Epithelial cell of umbilical artery (primary cell): Measurements from ENCODE around the gene FCAR. TPM values are rescaled to one million over a fixed set of nuclear protein-coding genes. Genes with fewer than 3 reads are reported as not detected.

ENCODE experiments used
- total RNA-seq: library from RNA; depleted of rRNA; stranded (reverse); fragments of >200 nt; gene quantifications from 2 replicates; pipeline ENCODE4 v1.2.3, GENCODE V29; 2014

Gene FCAR
- total RNA-seq = not detected in 2 replicates

DNA sequence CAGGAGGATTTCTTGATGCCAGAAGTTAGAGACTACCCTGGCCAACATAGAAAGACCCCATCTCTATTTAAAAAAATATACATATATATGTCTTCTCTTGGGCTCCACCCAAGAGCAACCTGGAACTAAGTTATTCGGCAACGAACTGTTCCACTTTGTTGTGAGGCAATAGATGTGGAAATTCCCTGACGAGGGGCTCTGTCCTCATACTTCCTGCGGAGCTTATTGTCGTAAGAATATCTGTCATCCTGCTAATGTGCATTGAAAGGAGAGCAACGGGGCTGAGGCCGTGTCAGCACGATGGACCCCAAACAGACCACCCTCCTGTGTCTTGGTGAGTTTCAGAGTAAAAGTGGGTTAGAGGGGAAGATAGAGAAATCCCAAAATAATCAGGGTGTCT lies at the start of gene FCAR:
Gene FCAR (plus strand): TSS at position 246 of the 400 bp plus-strand sequence. CDS start 55 bp downstream, at position 301.

DNA sequence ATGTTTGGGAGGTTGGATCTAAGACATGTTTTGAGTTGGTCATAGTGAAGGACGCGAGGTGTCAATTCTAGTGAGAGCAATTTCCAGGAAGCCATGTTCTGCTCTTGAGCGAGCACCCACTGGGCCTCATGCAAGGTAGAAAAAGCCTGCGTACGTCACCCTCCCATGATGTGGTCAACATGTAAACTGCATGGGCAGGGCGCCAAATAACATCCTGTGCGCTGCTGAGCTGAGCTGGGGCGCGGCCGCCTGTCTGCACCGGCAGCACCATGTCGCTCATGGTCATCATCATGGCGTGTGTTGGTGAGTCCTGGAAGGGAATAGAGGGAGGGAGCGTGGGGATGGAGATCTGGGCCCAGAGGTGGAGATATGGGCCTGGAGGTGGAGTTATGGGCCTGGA lies 41.5 kb upstream of the FCAR start, which contains the start of gene KIR2DS4:
Gene KIR2DS4 (plus strand): TSS at position 181 of the 400 bp plus-strand sequence.

DNA sequence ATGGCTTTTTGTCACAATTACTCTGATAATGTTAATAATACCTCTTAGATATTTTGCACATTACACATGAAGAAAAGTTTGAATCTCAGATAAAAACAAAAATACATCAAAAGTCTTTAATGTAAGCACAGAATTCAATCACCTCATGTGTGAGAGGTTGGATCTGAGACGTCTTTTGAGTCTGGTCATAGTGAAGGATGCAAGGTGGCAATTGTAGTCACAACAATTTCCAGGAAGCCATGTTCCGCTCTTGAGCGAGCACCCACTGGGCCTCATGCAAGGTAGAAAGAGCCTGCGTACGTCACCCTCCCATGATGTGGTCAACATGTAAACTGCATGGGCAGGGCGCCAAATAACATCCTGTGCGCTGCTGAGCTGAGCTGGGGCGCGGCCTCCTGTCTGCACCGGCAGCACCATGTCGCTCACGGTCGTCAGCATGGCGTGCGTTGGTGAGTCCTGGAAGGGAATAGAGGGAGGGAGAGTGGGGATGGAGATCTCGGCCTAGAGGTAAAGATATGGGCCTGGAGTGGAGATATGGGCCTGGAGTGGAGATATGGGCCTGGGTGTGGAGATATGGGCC lies 23.9 kb upstream of the FCAR start, which contains the start of gene KIR3DL2:
Gene KIR3DL2 (plus strand): TSS at position 383 of the 580 bp plus-strand sequence. CDS start 33 bp downstream, at position 416.

DNA sequence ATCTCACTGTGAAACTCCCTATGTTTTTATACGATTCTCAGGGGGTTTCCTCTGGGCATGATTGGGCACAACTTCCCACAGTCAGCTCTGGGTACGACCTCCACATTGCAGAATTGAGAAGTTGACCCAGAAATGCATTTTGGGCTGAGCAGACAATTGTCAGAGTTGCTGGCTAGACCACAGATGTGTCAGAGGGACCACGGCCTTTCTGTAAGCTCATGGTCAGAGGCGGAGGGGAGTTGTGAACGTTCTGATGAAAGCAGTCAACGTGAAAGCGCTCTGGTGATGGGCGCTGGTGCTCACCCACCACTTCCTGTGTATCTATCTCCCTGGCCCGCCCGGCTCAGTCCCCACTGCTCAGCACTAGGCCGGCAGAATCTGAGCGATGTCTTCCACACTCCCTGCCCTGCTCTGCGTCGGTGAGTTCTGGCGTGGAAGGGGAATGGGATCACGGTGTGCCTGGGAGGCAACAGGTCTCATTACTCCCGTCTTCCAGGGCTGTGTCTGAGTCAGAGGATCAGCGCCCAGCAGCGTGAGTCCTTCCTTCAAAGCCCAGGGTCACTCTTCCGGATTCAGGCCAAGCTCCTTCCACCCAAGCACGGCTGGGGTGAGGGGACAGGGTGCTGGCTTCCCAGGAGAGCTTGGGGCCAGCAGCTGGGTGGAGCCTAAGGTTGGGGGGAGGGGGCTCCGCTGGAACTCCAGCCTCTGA lies 31.9 kb downstream of the FCAR start, which contains the start of gene NCR1:
Gene NCR1 (plus strand): TSS at position 346 of the 709 bp plus-strand sequence. CDS start 40 bp downstream, at position 386.

Other genes with a start within 250 kb of the FCAR start
- gene LILRB1, start 243.8 kb upstream of the FCAR start, total RNA-seq = not detected in 2 replicates
- gene LILRB4, start 211.2 kb upstream of the FCAR start, total RNA-seq = not detected in 2 replicates
- gene KIR3DL3, start 149.8 kb upstream of the FCAR start, total RNA-seq = not detected in 2 replicates
- not detected in 2 replicates for gene KIR2DL3, start 135.7 kb upstream of the FCAR start, total RNA-seq
- gene KIR2DL1, start 104.4 kb upstream of the FCAR start, total RNA-seq = not detected in 2 replicates
- not detected in 2 replicates for gene KIR2DL4, start 70.6 kb upstream of the FCAR start, total RNA-seq
- not detected in 2 replicates for gene KIR3DL1, start 57.8 kb upstream of the FCAR start, total RNA-seq
- not detected in 2 replicates for gene KIR2DS4, start 41.6 kb upstream of the FCAR start, total RNA-seq
- not detected in 2 replicates for gene KIR3DL2, start 23.8 kb upstream of the FCAR start, total RNA-seq
- 0.65 TPM in 1 of 2 replicates, not detected in the other for gene NCR1, start 31.9 kb downstream of the FCAR start, total RNA-seq
- not detected in 2 replicates for gene NLRP7, start 73.3 kb downstream of the FCAR start, total RNA-seq
- gene NLRP2, start 92.1 kb downstream of the FCAR start, total RNA-seq = 1.1 and 7.5 TPM in 2 replicates
- not detected in 2 replicates for gene GP6, start 164.0 kb downstream of the FCAR start, total RNA-seq
- gene RDH13, start 188.9 kb downstream of the FCAR start, total RNA-seq = 6.7 and 14.9 TPM in 2 replicates
- 5.9 and 12.0 TPM in 2 replicates for gene EPS8L1, start 201.6 kb downstream of the FCAR start, total RNA-seq
- 32.8 and 35.7 TPM in 2 replicates for gene PPP1R12C, start 243.4 kb downstream of the FCAR start, total RNA-seq